Measurements from ENCODE around the gene FGF6. TPM values are rescaled to one million over a fixed set of nuclear protein-coding genes. Genes with fewer than 3 reads are reported as not detected.

FGF6 gene
- total and polyA plus RNA-seq, 9 of the 15 experiments (the other 6 are each of a cell fraction or from before 2014, with no cell fraction given), result 0.14 TPM; not detected in 8

GRCh38 chr12:4449851-4450221 lies 4.2 kb upstream of the FGF6 start:
- Histone ChIP-seq H3K9ac (ENCODE audit: insufficient read depth in 1 of 2, low read depth in 2 of 2, low read length in 2 of 2) (no peak overlapping the region), H3K79me2 (ENCODE audit: control insufficient read depth, insufficient read depth, low read length) (no peaks in the 10 kb centered on the region), H3K4me1 (replicated peaks in 1 of 2; ENCODE audit: control insufficient read depth in 2 of 2, insufficient read depth in 2 of 2, low read length in 2 of 2) (no peaks in the 10 kb centered on the region), H3K9me3 (replicated peaks; ENCODE audit: control insufficient read depth, insufficient read depth, low read depth, low read length) (no peaks in the 10 kb centered on the region; the same call in 1 of the 2 replicates), H4K20me1 (replicated peaks; ENCODE audit: control insufficient read depth, insufficient read depth, low read length) (no peaks in the 10 kb centered on the region), H3K27ac (ENCODE audit: extremely low read depth, low read depth, low read length) (no peak overlapping the region), H3K4me3 (no peak overlapping the region), H2AFZ (ENCODE audit: low read depth, low read length) (no peak overlapping the region), H3K9me1 (ENCODE audit: control insufficient read depth, insufficient read depth, low read length) (no peaks in the 10 kb centered on the region), H3K4me2 (ENCODE audit: insufficient read depth, low read length) (no peak overlapping the region), H3K36me3 (ENCODE audit: control insufficient read depth, insufficient read depth, low read length) (no peaks in the 10 kb centered on the region), H3K27me3 (ENCODE audit: control insufficient read depth in 2 of 2, insufficient read depth in 2 of 2, low read length in 2 of 2) (peaks cover 10 to 31% of the 10 kb centered on the region in 2 experiments; a peak in 4 of 5 replicates)
- DNase-seq (ENCODE audit: extremely low read depth in 1 of 4, low spot score in 3 of 4), result no peak
- intact Hi-C loops (cut with micrococcal nuclease) (no loop called here), in situ Hi-C loops (cut with MboI) (no loop called here)
- WGBS (ENCODE audit: insufficient coverage, low coverage, missing lambda C conversion rate), result 3% methylated on average over 4 of the region's 4 CpGs
- POLR2A ChIA-PET, result interaction anchor here (0.8 kb wide), 1 partner anchor 196 kb away, joined by 3 read pairs; no protein-coding TSS in a partner anchor
- TF ChIP-seq NFIC (IDR thresholded peaks at IDR 0.05) (0 out of 2 replicates have a peak, but pooled peaks have one; percentile 14), ZBTB34 (CRISPR knock-in tag; IDR thresholded peaks at IDR 0.05) (no peak), FOSL1 (tag; conservative IDR thresholded peaks at IDR 0.05) (no peak)
- CTCF ChIA-PET (ENCODE audit: low intra/inter-chr PET ratio), result no interaction called here
- FAIRE-seq, result no peak
- ATAC-seq, result no peak
- no TSS peak for BruUV-seq (replicated peaks)
